ENCODE measurements around the gene PTPRU. TPM values are rescaled to one million over a fixed set of nuclear protein-coding genes. Genes with fewer than 3 reads are reported as not detected.

The PTPRU gene
- total RNA-seq, 1 experiment from 2014 or later: 40.7 TPM

DNA sequence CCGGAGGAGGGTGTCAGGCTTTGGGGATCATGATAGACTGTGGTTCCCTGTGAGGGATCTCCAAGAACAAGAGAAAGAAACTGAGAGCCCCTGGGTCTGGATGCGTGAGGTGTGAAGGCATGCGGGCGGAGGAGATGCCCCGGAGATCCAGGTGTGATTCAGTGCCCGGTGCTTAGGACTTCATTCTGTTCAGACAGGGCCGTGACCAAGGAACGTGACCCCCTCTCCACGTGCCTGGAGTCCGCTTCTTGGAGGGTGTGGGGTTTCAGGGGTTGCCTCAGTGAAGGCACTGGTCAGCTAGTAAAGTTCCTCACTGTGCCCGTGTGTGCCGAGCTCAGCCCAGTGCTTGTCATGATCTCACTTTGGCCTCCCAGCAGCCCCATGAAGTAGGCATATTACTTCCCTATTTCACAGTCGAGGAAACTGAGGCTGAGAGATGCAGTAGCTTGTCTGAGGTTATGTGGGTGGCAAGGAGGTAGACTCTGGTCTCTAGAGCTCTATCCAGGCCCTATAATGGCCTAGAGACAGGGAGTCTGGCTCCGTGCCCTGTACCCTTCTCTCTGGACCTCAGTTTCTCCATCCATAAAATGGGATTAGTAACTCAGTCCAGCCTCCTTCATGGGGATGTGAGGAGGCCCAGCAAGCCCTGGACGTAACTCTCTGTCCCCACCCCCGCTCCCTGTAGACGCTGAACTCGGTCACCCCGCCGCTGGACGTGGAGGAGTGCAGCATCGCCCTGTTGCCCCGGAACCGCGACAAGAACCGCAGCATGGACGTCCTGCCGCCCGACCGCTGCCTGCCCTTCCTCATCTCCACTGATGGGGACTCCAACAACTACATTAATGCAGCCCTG, 81.0 kb downstream of the PTPRU start:
- H3K4me2 ChIP-seq (ENCODE audit: low read length): no peak overlapping the region
- H3K9me2 ChIP-seq (ENCODE audit: insufficient read depth): no peaks in the 10 kb centered on the region
- H3K27ac ChIP-seq (ENCODE audit: low read depth, low read length): no peak overlapping the region
- intact Hi-C loops (cut with micrococcal nuclease): no loop called here
- ChIA-PET CTCF (interaction anchor here (0.5 kb wide), 1 partner anchor 9 kb away, joined by 3 read pairs; no protein-coding TSS in a partner anchor), RAD21 (ENCODE audit: low non-redundant PET in 1 of 2, low total read pairs in 2 of 2, uncharacterized antibody in 2 of 2, unreplicated experiment in 2 of 2) (no interaction called here), POLR2A (no interaction called here)
- TF ChIP-seq EZH2 (IDR thresholded peaks at IDR 0.05) (no peak), ZFX (IDR thresholded peaks at IDR 0.05) (no peak), ZNF274 (IDR thresholded peaks at IDR 0.05; ENCODE audit: low read depth, low read length) (no peak), FOSL1 (IDR thresholded peaks at IDR 0.05; ENCODE audit: low read depth) (no peak), RAD21 (IDR thresholded peaks at IDR 0.05; ENCODE audit: low read depth) (no peak), EGR1 (IDR thresholded peaks at IDR 0.05; ENCODE audit: low read depth) (no peak), YY1 (IDR thresholded peaks at IDR 0.05; ENCODE audit: extremely low read depth, insufficient replicate concordance, low read depth, low read length) (no peak), SP1 (IDR thresholded peaks at IDR 0.05; ENCODE audit: low read depth) (no peak), JUND (IDR thresholded peaks at IDR 0.05) (no peak), CBX3 (IDR thresholded peaks at IDR 0.05; ENCODE audit: low read depth) (no peak), TCF7L2 (IDR thresholded peaks at IDR 0.05; ENCODE audit: borderline replicate concordance, extremely low read depth, insufficient read depth, insufficient read length) (no peak), SRF (IDR thresholded peaks at IDR 0.05; ENCODE audit: low read depth) (no peak), ELF1 (IDR thresholded peaks at IDR 0.05; ENCODE audit: borderline replicate concordance, low read depth) (no peak)
- TF ChIP-seq, protein P1, sequence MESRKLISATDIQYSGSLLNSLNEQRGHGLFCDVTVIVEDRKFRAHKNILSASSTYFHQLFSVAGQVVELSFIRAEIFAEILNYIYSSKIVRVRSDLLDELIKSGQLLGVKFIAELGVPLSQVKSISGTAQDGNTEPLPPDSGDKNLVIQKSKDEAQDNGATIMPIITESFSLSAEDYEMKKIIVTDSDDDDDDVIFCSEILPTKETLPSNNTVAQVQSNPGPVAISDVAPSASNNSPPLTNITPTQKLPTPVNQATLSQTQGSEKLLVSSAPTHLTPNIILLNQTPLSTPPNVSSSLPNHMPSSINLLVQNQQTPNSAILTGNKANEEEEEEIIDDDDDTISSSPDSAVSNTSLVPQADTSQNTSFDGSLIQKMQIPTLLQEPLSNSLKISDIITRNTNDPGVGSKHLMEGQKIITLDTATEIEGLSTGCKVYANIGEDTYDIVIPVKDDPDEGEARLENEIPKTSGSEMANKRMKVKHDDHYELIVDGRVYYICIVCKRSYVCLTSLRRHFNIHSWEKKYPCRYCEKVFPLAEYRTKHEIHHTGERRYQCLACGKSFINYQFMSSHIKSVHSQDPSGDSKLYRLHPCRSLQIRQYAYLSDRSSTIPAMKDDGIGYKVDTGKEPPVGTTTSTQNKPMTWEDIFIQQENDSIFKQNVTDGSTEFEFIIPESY (IDR thresholded peaks at IDR 0.05; ENCODE audit: extremely low read depth, insufficient replicate concordance, low read length): no peak
- TF ChIP-seq, protein P2, sequence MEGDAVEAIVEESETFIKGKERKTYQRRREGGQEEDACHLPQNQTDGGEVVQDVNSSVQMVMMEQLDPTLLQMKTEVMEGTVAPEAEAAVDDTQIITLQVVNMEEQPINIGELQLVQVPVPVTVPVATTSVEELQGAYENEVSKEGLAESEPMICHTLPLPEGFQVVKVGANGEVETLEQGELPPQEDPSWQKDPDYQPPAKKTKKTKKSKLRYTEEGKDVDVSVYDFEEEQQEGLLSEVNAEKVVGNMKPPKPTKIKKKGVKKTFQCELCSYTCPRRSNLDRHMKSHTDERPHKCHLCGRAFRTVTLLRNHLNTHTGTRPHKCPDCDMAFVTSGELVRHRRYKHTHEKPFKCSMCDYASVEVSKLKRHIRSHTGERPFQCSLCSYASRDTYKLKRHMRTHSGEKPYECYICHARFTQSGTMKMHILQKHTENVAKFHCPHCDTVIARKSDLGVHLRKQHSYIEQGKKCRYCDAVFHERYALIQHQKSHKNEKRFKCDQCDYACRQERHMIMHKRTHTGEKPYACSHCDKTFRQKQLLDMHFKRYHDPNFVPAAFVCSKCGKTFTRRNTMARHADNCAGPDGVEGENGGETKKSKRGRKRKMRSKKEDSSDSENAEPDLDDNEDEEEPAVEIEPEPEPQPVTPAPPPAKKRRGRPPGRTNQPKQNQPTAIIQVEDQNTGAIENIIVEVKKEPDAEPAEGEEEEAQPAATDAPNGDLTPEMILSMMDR (IDR thresholded peaks at IDR 0.05 in 2 of 3, conservative IDR thresholded peaks at IDR 0.05 in 1 of 3; ENCODE audit: borderline replicate concordance in 1 of 3, insufficient read depth in 1 of 3, low read depth in 2 of 3, low read length in 2 of 3): no peak
- TF ChIP-seq, protein P3, sequence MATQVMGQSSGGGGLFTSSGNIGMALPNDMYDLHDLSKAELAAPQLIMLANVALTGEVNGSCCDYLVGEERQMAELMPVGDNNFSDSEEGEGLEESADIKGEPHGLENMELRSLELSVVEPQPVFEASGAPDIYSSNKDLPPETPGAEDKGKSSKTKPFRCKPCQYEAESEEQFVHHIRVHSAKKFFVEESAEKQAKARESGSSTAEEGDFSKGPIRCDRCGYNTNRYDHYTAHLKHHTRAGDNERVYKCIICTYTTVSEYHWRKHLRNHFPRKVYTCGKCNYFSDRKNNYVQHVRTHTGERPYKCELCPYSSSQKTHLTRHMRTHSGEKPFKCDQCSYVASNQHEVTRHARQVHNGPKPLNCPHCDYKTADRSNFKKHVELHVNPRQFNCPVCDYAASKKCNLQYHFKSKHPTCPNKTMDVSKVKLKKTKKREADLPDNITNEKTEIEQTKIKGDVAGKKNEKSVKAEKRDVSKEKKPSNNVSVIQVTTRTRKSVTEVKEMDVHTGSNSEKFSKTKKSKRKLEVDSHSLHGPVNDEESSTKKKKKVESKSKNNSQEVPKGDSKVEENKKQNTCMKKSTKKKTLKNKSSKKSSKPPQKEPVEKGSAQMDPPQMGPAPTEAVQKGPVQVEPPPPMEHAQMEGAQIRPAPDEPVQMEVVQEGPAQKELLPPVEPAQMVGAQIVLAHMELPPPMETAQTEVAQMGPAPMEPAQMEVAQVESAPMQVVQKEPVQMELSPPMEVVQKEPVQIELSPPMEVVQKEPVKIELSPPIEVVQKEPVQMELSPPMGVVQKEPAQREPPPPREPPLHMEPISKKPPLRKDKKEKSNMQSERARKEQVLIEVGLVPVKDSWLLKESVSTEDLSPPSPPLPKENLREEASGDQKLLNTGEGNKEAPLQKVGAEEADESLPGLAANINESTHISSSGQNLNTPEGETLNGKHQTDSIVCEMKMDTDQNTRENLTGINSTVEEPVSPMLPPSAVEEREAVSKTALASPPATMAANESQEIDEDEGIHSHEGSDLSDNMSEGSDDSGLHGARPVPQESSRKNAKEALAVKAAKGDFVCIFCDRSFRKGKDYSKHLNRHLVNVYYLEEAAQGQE (IDR thresholded peaks at IDR 0.05; ENCODE audit: low read depth): no peak
- TF ChIP-seq, protein P4, sequence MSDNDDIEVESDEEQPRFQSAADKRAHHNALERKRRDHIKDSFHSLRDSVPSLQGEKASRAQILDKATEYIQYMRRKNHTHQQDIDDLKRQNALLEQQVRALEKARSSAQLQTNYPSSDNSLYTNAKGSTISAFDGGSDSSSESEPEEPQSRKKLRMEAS (IDR thresholded peaks at IDR 0.05): no peak
- no peak overlapping the region for H3K4me3 ChIP-seq (replicated peaks in 1 of 2; ENCODE audit: low read depth in 1 of 2, low read length in 2 of 2)
- ATAC-seq: no peak
- no peaks in the 10 kb centered on the region for H3K4me1 ChIP-seq (ENCODE audit: control insufficient read depth in 1 of 2, insufficient read depth in 2 of 2, low read length in 2 of 2)
- no TSS peak for BruUV-seq (replicated peaks)
- H2AFZ ChIP-seq (ENCODE audit: low read depth, low read length, poor library complexity, severe bottlenecking): no peak overlapping the region
- no peaks in the 10 kb centered on the region for H3K79me2 ChIP-seq (ENCODE audit: insufficient read depth, low read length)
- no peaks in the 10 kb centered on the region for H4K20me1 ChIP-seq (ENCODE audit: insufficient read depth)
- DNase-seq (ENCODE audit: low read depth, low spot score): no peak
- H3K9ac ChIP-seq (ENCODE audit: low read length): no peak overlapping the region
- H3K9me3 ChIP-seq (ENCODE audit: control insufficient read depth in 1 of 2, insufficient read depth in 1 of 2, low read depth in 1 of 2, low read length in 2 of 2): no peaks in the 10 kb centered on the region
- no peaks in the 10 kb centered on the region for H3K27me3 ChIP-seq (ENCODE audit: insufficient read depth, low read length)
- peaks cover 0 to 11% of the 10 kb centered on the region in 2 experiments; a peak in 1 of 4 replicates for H3K36me3 ChIP-seq (ENCODE audit: control insufficient read depth in 1 of 2, insufficient read depth in 2 of 2, low read length in 2 of 2)
